Measurements from ENCODE around the gene FYCO1. TPM values are rescaled to one million over a fixed set of nuclear protein-coding genes. Genes with fewer than 3 reads are reported as not detected.

Gene FYCO1
- total and polyA plus RNA-seq, 7 donors = 14.0 to 129 (median 68.3) TPM

Other genes with a start within 250 kb of the FYCO1 start
- under 1 TPM; 0.27 to 0.69 (median 0.59) TPM for gene SLC6A20, start 199.3 kb downstream of the FYCO1 start, total RNA-seq
- gene SLC6A20, start 199.3 kb downstream of the FYCO1 start, polyA plus RNA-seq = under 1 TPM; 0.10 to 0.42 (median 0.37) TPM
- 1 to 10 TPM; 4.2 to 5.6 (median 5.4) TPM for gene LZTFL1, start 153.7 kb downstream of the FYCO1 start, total RNA-seq
- gene LZTFL1, start 153.7 kb downstream of the FYCO1 start, polyA plus RNA-seq = 10 to 100 TPM in 1 of 3 donors, 1 to 10 TPM in 2; 3.1 to 15.9 (median 4.0) TPM
- not detected for gene CCR9, start 109.3 kb downstream of the FYCO1 start, total RNA-seq
- under 1 TPM in 1 of 3 donors, not detected in 2; 0.03 TPM for gene CCR9, start 109.3 kb downstream of the FYCO1 start, polyA plus RNA-seq
- under 1 TPM in 1 of 4 donors, not detected in 3; 0.50 TPM for gene CXCR6, start 52.4 kb downstream of the FYCO1 start, total RNA-seq
- gene CXCR6, start 52.4 kb downstream of the FYCO1 start, polyA plus RNA-seq = under 1 TPM in 2 of 3 donors, not detected in 1; 0.05 to 0.10 TPM
- under 1 TPM in 3 of 4 donors, not detected in 1; 0.04 to 0.10 (median 0.06) TPM for gene XCR1, start 31.7 kb upstream of the FYCO1 start, total RNA-seq
- gene XCR1, start 31.7 kb upstream of the FYCO1 start, polyA plus RNA-seq = under 1 TPM; 0.01 to 0.07 (median 0.03) TPM
- 1 to 10 TPM; 1.0 to 4.0 (median 1.8) TPM for gene CCR1, start 212.5 kb upstream of the FYCO1 start, total RNA-seq
- under 1 TPM; 0.47 to 0.81 (median 0.49) TPM for gene CCR1, start 212.5 kb upstream of the FYCO1 start, polyA plus RNA-seq
- under 1 TPM in 3 of 4 donors, not detected in 1; 0.48 to 0.62 (median 0.49) TPM for gene CCR3, start 246.6 kb upstream of the FYCO1 start, total RNA-seq
- under 1 TPM; 0.10 to 0.41 (median 0.14) TPM for gene CCR3, start 246.6 kb upstream of the FYCO1 start, polyA plus RNA-seq

Data from psoas muscle (tissue), 7 donors.